ENCODE data around the gene A3GALT2.

The A3GALT2 gene

GRCh38 chr1:33346927-33347649, 26.2 kb upstream of the A3GALT2 start:
- ATAC-seq (ENCODE audit: low read depth) (peak; percentile 62), DNase-seq (ENCODE audit: low spot score) (no peak)
- Histone ChIP-seq H3K36me3 (ENCODE audit: low read depth) (peaks cover 65% of the 10 kb centered on the region), H3K27ac (ENCODE audit: poor library complexity, severe bottlenecking) (peak overlapping the region; percentile 99), H3K4me1 (ENCODE audit: insufficient read depth, poor library complexity, severe bottlenecking) (peaks cover 43% of the 10 kb centered on the region), H3K4me3 (ENCODE audit: severe bottlenecking) (peak overlapping the region; percentile 97), H3K9me3 (ENCODE audit: severe bottlenecking) (no peaks in the 10 kb centered on the region), H3K27me3 (ENCODE audit: insufficient read depth, poor library complexity, severe bottlenecking) (no peaks in the 10 kb centered on the region)
- TF ChIP-seq CTCF (IDR thresholded peaks at IDR 0.05; ENCODE audit: poor library complexity, severe bottlenecking): no peak

GRCh38 chr1:33346533-33346926, 25.6 kb upstream of the A3GALT2 start:
- Histone ChIP-seq H3K27ac (ENCODE audit: poor library complexity, severe bottlenecking) (peak overlapping the region; percentile 99), H3K27me3 (ENCODE audit: insufficient read depth, poor library complexity, severe bottlenecking) (no peaks in the 10 kb centered on the region), H3K4me3 (ENCODE audit: severe bottlenecking) (peak overlapping the region; percentile 97), H3K9me3 (ENCODE audit: severe bottlenecking) (no peaks in the 10 kb centered on the region), H3K36me3 (ENCODE audit: low read depth) (peaks cover 70% of the 10 kb centered on the region), H3K4me1 (ENCODE audit: insufficient read depth, poor library complexity, severe bottlenecking) (peaks cover 49% of the 10 kb centered on the region)
- no peak for TF ChIP-seq CTCF (IDR thresholded peaks at IDR 0.05; ENCODE audit: poor library complexity, severe bottlenecking)
- DNase-seq (ENCODE audit: low spot score): no peak
- 0 out of 3 replicates have a peak, but pooled peaks have one; percentile 0 for ATAC-seq (ENCODE audit: low read depth)

GRCh38 chr1:33344896-33345560, 24.1 kb upstream of the A3GALT2 start:
- ATAC-seq (ENCODE audit: low read depth) (no peak), DNase-seq (ENCODE audit: low spot score) (no peak)
- H3K4me1 ChIP-seq (ENCODE audit: insufficient read depth, poor library complexity, severe bottlenecking): peaks cover 64% of the 10 kb centered on the region
- no peaks in the 10 kb centered on the region for H3K9me3 ChIP-seq (ENCODE audit: severe bottlenecking)
- TF ChIP-seq CTCF (IDR thresholded peaks at IDR 0.05; ENCODE audit: poor library complexity, severe bottlenecking): no peak
- peaks cover 85% of the 10 kb centered on the region for H3K36me3 ChIP-seq (ENCODE audit: low read depth)
- peak overlapping the region; percentile 99 for H3K27ac ChIP-seq (ENCODE audit: poor library complexity, severe bottlenecking)
- H3K27me3 ChIP-seq (ENCODE audit: insufficient read depth, poor library complexity, severe bottlenecking): no peaks in the 10 kb centered on the region
- H3K4me3 ChIP-seq (ENCODE audit: severe bottlenecking): no peak overlapping the region

GRCh38 chr1:33343539-33343938, 22.6 kb upstream of the A3GALT2 start:
- peak overlapping the region; percentile 99 for H3K27ac ChIP-seq (ENCODE audit: poor library complexity, severe bottlenecking)
- ATAC-seq (ENCODE audit: low read depth) (no peak), DNase-seq (ENCODE audit: low spot score) (no peak)
- no peak for TF ChIP-seq CTCF (IDR thresholded peaks at IDR 0.05; ENCODE audit: poor library complexity, severe bottlenecking)
- H3K4me1 ChIP-seq (ENCODE audit: insufficient read depth, poor library complexity, severe bottlenecking): peaks cover 78% of the 10 kb centered on the region
- H3K36me3 ChIP-seq (ENCODE audit: low read depth): peaks cover 88% of the 10 kb centered on the region
- no peak overlapping the region for H3K4me3 ChIP-seq (ENCODE audit: severe bottlenecking)
- H3K27me3 ChIP-seq (ENCODE audit: insufficient read depth, poor library complexity, severe bottlenecking): no peaks in the 10 kb centered on the region
- H3K9me3 ChIP-seq (ENCODE audit: severe bottlenecking): no peaks in the 10 kb centered on the region

Measured in RWPE2 (cell line).